ENCODE results near the gene ITGB4.

DNA sequence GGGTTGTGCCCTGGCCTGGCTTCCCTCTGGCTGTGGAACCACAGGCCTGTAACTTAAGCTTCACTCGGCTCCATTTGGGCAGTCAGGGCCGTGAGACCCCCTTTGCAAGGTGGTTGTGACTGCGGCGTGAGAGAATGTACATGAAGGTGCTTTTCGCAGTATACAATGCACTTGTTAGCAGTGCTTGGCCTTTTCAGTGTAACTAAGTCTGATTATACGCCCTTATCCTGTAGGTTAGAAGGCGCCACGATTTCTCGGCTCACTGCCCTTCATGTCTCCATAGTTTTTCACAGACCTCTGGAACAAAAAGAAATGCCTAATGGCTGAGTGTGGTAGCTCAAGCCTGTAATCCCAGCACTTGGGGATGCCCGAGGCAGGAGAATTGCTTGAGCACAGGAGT is 40.8 kb upstream of the ITGB4 start:
- TF ChIP-seq POLR2A (IDR thresholded peaks at IDR 0.05) (no peak), CTCF (IDR thresholded peaks at IDR 0.05) (no peak)
